A549 (cell line): ENCODE data around the gene AGAP5. TPM values are rescaled to one million over a fixed set of nuclear protein-coding genes. Genes with fewer than 3 reads are reported as not detected.
A peak's percentile ranks its signal among the peaks of the same experiment; 100 is the strongest.

ENCODE experiments used
- ATAC-seq, 2 experiments: fragments of 200-7000 bp in 1 of 2; fragments of >200 bp in 1 of 2; cut with Nextera tagmentation in 1 of 2; cut with Tn5 transposase in 1 of 2; 3 replicates each; pipeline versions ENCODE4 v1.8.0 to v1.9.1; 2018 to 2020; ENCODE audit warnings: mild to moderate bottlenecking in 1 of 2, moderate library complexity in 1 of 2
- CTCF ChIA-PET: fragments of 300-600 bp; sonication (Branson Sonifier 250); formaldehyde crosslinking; extraction: SDS; loops from one replicate; lab custom pipeline; 2021; ENCODE audit warnings: antibody characterized with exemption, inconsistent platforms; lab: Yijun Ruan, JAX
- POLR2A ChIA-PET: fragments of 350-600 bp; formaldehyde crosslinking; extraction: SDS; loops from one replicate; lab custom pipeline; 2021; ENCODE audit warnings: antibody characterized with exemption, inconsistent platforms; lab: Yijun Ruan, JAX
- DNase-seq, 2 experiments: peaks; one replicate each; pipeline versions ENCODE4 v3.0.0 to v3.0.0-alpha.2; 2011 to 2016; ENCODE audit warnings: low read depth in 1 of 2, low spot score in 1 of 2
- FAIRE-seq: peaks from 2 replicates; lab custom pipeline; 2011; peaks lifted over from hg19 to GRCh38; lab: Jason Lieb, UNC
- H3K27ac ChIP-seq, 2 experiments: fragments of >200 bp; sonication (Bioruptor Twin); formaldehyde crosslinking; 3 replicates each; pipeline ENCODE4 v1.5.1; 2016 to 2017
- H3K4me1 ChIP-seq: fragments of >200 bp; sonication (Bioruptor Twin); formaldehyde crosslinking; 3 replicates; pipeline ENCODE4 v1.6.1; 2016
- H3K4me2 ChIP-seq: fragments of >200 bp; sonication (Bioruptor Twin); formaldehyde crosslinking; 3 replicates; pipeline ENCODE4 v1.6.1; 2016
- H3K4me3 ChIP-seq: fragments of >200 bp; sonication (Bioruptor Twin); formaldehyde crosslinking; 3 replicates; pipeline ENCODE4 v1.5.1; 2016
- H3K9me3 ChIP-seq: fragments of >200 bp; sonication (Bioruptor Twin); formaldehyde crosslinking; 3 replicates; pipeline ENCODE4 v1.6.1; 2016
- ATOH8 ChIP-seq: fragments of 250-450 bp; sonication (Bioruptor Pico); IDR thresholded peaks from 2 replicates; pipeline ENCODE4 v1.5.0; 2020; ENCODE audit warnings: low read depth, mild to moderate bottlenecking, moderate library complexity
- CBX2 ChIP-seq: fragments of 200-600 bp; sonication (generic); IDR thresholded peaks from 2 replicates; pipeline ENCODE4 v1.6.1; 2016; ENCODE audit warnings: low read depth, mild to moderate bottlenecking, borderline replicate concordance
- ELK1 ChIP-seq: fragments of 150-350 bp; IDR thresholded peaks from 2 replicates; pipeline ENCODE4 v1.6.1; 2014; ENCODE audit warnings: low read depth, mild to moderate bottlenecking, low read length
- EP300 ChIP-seq, 2 experiments: fragments of >200 bp; sonication (Bioruptor Twin); formaldehyde crosslinking; IDR thresholded peaks; 2 replicates in 1 of 2; 3 replicates in 1 of 2; pipeline ENCODE4 v1.6.1; 2016 to 2017
- FOSB ChIP-seq: fragments of 250-450 bp; sonication (Bioruptor Pico); IDR thresholded peaks from 2 replicates; pipeline ENCODE4 v1.5.0; 2020; ENCODE audit warnings: mild to moderate bottlenecking, moderate library complexity
- FOSL2 ChIP-seq, 2 experiments: fragments of 450-650 bp in 1 of 2; fragments of >200 bp in 1 of 2; sonication (Bioruptor Twin) in 1 of 2; formaldehyde crosslinking; IDR thresholded peaks; 2 replicates each; pipeline versions ENCODE4 v1.5.0 to v1.6.1; 2016 to 2020; ENCODE audit warnings: mild to moderate bottlenecking in 1 of 2, moderate library complexity in 1 of 2
- GATA3 ChIP-seq: IDR thresholded peaks from 2 replicates; pipeline ENCODE4 v1.6.1; 2012; ENCODE audit warnings: borderline replicate concordance
- HDAC2 ChIP-seq: fragments of 200-600 bp; sonication (generic); IDR thresholded peaks from 2 replicates; pipeline ENCODE4 v1.6.1; 2016
- HES2 ChIP-seq: fragments of >200 bp; sonication (Bioruptor Twin); formaldehyde crosslinking; IDR thresholded peaks from 2 replicates; pipeline ENCODE4 v1.6.1; 2016
- HEYL ChIP-seq: fragments of 250-450 bp; sonication (Bioruptor Pico); IDR thresholded peaks from 2 replicates; pipeline ENCODE4 v1.8.0; 2021; ENCODE audit warnings: mild to moderate bottlenecking, moderate library complexity
- HMGXB4 ChIP-seq: fragments of 250-450 bp; sonication (Bioruptor Pico); IDR thresholded peaks from 2 replicates; pipeline ENCODE4 v1.5.0; 2021; ENCODE audit warnings: mild to moderate bottlenecking, moderate library complexity, borderline replicate concordance
- HOXA7 ChIP-seq: fragments of 250-450 bp; sonication (Bioruptor Pico); IDR thresholded peaks from 2 replicates; pipeline ENCODE4 v1.5.0; 2020; ENCODE audit warnings: mild to moderate bottlenecking, moderate library complexity
- HOXB13 ChIP-seq: fragments of 250-450 bp; sonication (Bioruptor Pico); IDR thresholded peaks from 2 replicates; pipeline ENCODE4 v1.5.0; 2020; ENCODE audit warnings: low read depth, mild to moderate bottlenecking, moderate library complexity
- JUN ChIP-seq, 2 experiments: fragments of >200 bp; sonication (Bioruptor Twin); formaldehyde crosslinking; IDR thresholded peaks; 2 replicates in 1 of 2; 3 replicates in 1 of 2; pipeline ENCODE4 v1.6.1; 2016 to 2017
- KDM1A ChIP-seq: fragments of 200-600 bp; sonication (generic); IDR thresholded peaks from 2 replicates; pipeline ENCODE4 v1.6.1; 2016; ENCODE audit warnings: low read depth, mild to moderate bottlenecking
- MAFK ChIP-seq: fragments of 450-650 bp; IDR thresholded peaks from 2 replicates; pipeline ENCODE4 v1.6.1; 2014; ENCODE audit not compliant: partially characterized antibody
- MAZ ChIP-seq: fragments of 150-350 bp; IDR thresholded peaks from 2 replicates; pipeline ENCODE4 v1.6.1; 2014; ENCODE audit warnings: antibody characterized with exemption, low read depth, low read length, borderline replicate concordance
- NFE2L2 ChIP-seq: fragments of 150-350 bp; conservative IDR thresholded peaks from 2 replicates; pipeline ENCODE4 v1.6.1; 2014; ENCODE audit warnings: low read length
- NR3C1 ChIP-seq: fragments of >200 bp; sonication (Bioruptor Twin); formaldehyde crosslinking; IDR thresholded peaks from 3 replicates; pipeline ENCODE4 v1.6.1; 2017
- PBX3 ChIP-seq: IDR thresholded peaks from 2 replicates; pipeline ENCODE4 v1.6.1; 2012
- PHF8 ChIP-seq: fragments of 200-600 bp; sonication (generic); IDR thresholded peaks from 2 replicates; pipeline ENCODE4 v1.6.1; 2016; ENCODE audit warnings: low read depth, mild to moderate bottlenecking, antibody characterized with exemption, moderate library complexity, borderline replicate concordance
- POLR2AphosphoS2 ChIP-seq: conservative IDR thresholded peaks from 2 replicates; pipeline ENCODE4 v1.6.1; 2012; ENCODE audit warnings: low read length, improper control_type of control experiment, inconsistent platforms
- RAD21 ChIP-seq, 2 experiments: fragments of >200 bp in 1 of 2; sonication (Bioruptor Twin) in 1 of 2; formaldehyde crosslinking in 1 of 2; IDR thresholded peaks in 1 of 2; conservative IDR thresholded peaks in 1 of 2; 2 replicates in 1 of 2; 3 replicates in 1 of 2; pipeline ENCODE4 v1.6.1; 2012 to 2018; ENCODE audit warnings: inconsistent platforms in 1 of 2
- RNF2 ChIP-seq: fragments of 200-600 bp; sonication (generic); IDR thresholded peaks from 2 replicates; pipeline ENCODE4 v1.6.1; 2016; ENCODE audit warnings: low read depth, mild to moderate bottlenecking, antibody characterized with exemption, moderate library complexity, borderline replicate concordance
- SREBF2 ChIP-seq: fragments of 450-650 bp; IDR thresholded peaks from 2 replicates; pipeline ENCODE4 v1.6.1; 2014; ENCODE audit warnings: mild to moderate bottlenecking, moderate library complexity
- TFCP2L1 ChIP-seq: fragments of 250-450 bp; sonication (Bioruptor Pico); IDR thresholded peaks from 2 replicates; pipeline ENCODE4 v1.5.0; 2021; ENCODE audit warnings: mild to moderate bottlenecking
- USF2 ChIP-seq: fragments of 450-650 bp; IDR thresholded peaks from 2 replicates; pipeline ENCODE4 v1.6.1; 2014; ENCODE audit warnings: antibody characterized with exemption
- ZFP36 ChIP-seq: fragments of 450-650 bp; IDR thresholded peaks from 2 replicates; pipeline ENCODE4 v1.6.1; 2014; ENCODE audit warnings: borderline replicate concordance; ENCODE audit not compliant: partially characterized antibody
- WGBS: methylation state at CpG from one replicate; pipeline ENCODE4 v1.1.6; 2017; ENCODE audit errors: missing lambda C conversion rate; 5-methylcytosine and 5-hydroxymethylcytosine counted together
- polyA plus RNA-seq, 4 experiments: library from polyadenylated mRNA; depleted of rRNA in 3 of 4; stranded (reverse); fragments of >200 nt; fragmentation: RNase III in 1 of 4; extraction: RNeasy Plus Mini Kit Qiagen cat#74134 plus additional on column Dnase treatment in 1 of 4; gene quantifications; 2 replicates in 3 of 4; 3 replicates in 1 of 4; pipeline ENCODE4 v1.2.3, GENCODE V29; 2011 to 2017
- TF ChIP-seq, protein P1 (sequence below): fragments of 200-600 bp; sonication (generic); IDR thresholded peaks from 2 replicates; pipeline ENCODE4 v1.6.1; 2016; ENCODE audit warnings: antibody characterized with exemption, mild to moderate bottlenecking, moderate library complexity

The AGAP5 gene
- polyA plus RNA-seq, 2 of the 4 experiments (the other 2 are of a cell fraction): 2.5 to 4.0 TPM

DNA sequence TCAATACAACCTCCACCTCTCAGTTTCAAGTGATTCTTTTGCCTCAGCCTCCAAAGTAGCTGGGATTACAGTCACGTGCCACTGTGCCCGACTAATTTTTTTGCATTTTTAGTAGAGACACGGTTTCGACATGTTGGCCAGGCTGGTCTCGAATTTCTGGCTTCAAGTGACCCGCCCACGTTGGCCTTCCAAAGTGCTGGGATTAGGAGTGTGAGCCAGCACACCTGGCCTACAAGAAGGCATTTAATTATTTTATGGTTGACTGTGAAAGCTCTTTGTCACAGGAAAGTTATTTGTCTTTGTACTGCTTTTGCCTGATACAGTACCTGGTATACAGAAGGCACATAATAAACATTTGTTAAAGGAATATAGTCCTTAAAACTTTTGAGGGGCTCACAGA is 69.5 kb downstream of the AGAP5 start:
- FAIRE-seq (no peak), ATAC-seq (no peak), DNase-seq (no peak)
- POLR2A ChIA-PET: no interaction called here
- Histone ChIP-seq H3K4me3 (no peak overlapping the region), H3K27ac (no peak overlapping the region), H3K9me3 (no peaks in the 10 kb centered on the region), H3K4me2 (no peak overlapping the region), H3K4me1 (peaks cover 13% of the 10 kb centered on the region)
- TF ChIP-seq HMGXB4 (CRISPR knock-in tag): no peak
- no peak for TF ChIP-seq POLR2AphosphoS2
- no peak for TF ChIP-seq HOXA7 (CRISPR knock-in tag)
- no peak for TF ChIP-seq FOSB
- TF ChIP-seq SREBF2: no peak
- no peak for TF ChIP-seq ZFP36
- no peak for TF ChIP-seq PHF8
- no peak for TF ChIP-seq GATA3
- no peak for TF ChIP-seq HES2
- no peak for TF ChIP-seq HOXB13
- no peak for TF ChIP-seq HEYL (CRISPR knock-in tag)
- TF ChIP-seq CBX2: no peak
- TF ChIP-seq MAZ: no peak
- TF ChIP-seq NFE2L2: no peak
- no peak for TF ChIP-seq FOSL2 (IDR thresholded peaks at IDR 0.05)
- no peak for TF ChIP-seq FOSL2 (CRISPR knock-in tag; IDR thresholded peaks at IDR 0.05)
- TF ChIP-seq EP300 (IDR thresholded peaks at IDR 0.05): no peak
- no peak for TF ChIP-seq HDAC2
- TF ChIP-seq USF2: no peak
- no peak for TF ChIP-seq KDM1A
- CTCF ChIA-PET: interaction anchor here (0.9 to 5.3 kb wide), 3 partner anchors 17 to 99 kb away, joined by 3 to 34 read pairs (median 17); no protein-coding TSS in a partner anchor
- 81% methylated on average over 7 of the region's 7 CpGs for WGBS

DNA sequence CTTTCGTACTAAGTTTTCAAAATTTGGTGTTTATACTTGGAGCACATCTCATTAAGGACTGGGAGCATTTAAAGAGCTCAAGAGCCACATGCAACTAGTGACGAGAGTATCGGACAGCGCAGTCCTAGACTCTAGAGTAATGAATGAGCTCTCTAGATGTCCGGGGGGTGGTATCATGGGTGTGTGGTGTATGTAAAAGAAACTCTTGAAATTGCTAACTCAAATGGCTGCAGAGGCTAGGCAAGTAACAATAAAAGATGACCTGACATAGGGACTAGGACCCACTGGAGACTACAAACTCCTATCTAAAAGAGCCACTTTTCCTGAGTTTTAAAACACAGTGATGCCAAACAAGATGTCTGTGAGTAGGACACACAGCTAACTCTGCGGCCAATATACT is 70.6 kb downstream of the AGAP5 start:
- no peak overlapping the region for H3K27ac ChIP-seq
- ATAC-seq (no peak), DNase-seq (no peak), FAIRE-seq (no peak)
- H3K4me1 ChIP-seq: peaks cover 13% of the 10 kb centered on the region
- no peak overlapping the region for H3K4me3 ChIP-seq
- ChIA-PET CTCF (interaction anchor here (0.6 to 5.1 kb wide), 5 partner anchors 18 to 297 kb away, joined by 3 to 24 read pairs (median 3); no protein-coding TSS in a partner anchor), POLR2A (no interaction called here)
- peak overlapping the region; percentile 88 for H3K4me2 ChIP-seq
- no peaks in the 10 kb centered on the region for H3K9me3 ChIP-seq
- 95% methylated on average over 6 of the region's 6 CpGs for WGBS
- TF ChIP-seq TFCP2L1 (CRISPR knock-in tag): no peak
- TF ChIP-seq ELK1: no peak
- TF ChIP-seq RNF2: no peak
- no peak for TF ChIP-seq RAD21 (conservative IDR thresholded peaks at IDR 0.05 in 1 of 2, IDR thresholded peaks at IDR 0.05 in 1 of 2)
- no peak for TF ChIP-seq JUN (IDR thresholded peaks at IDR 0.05)
- no peak for TF ChIP-seq HOXA7 (CRISPR knock-in tag)
- TF ChIP-seq, protein P1, sequence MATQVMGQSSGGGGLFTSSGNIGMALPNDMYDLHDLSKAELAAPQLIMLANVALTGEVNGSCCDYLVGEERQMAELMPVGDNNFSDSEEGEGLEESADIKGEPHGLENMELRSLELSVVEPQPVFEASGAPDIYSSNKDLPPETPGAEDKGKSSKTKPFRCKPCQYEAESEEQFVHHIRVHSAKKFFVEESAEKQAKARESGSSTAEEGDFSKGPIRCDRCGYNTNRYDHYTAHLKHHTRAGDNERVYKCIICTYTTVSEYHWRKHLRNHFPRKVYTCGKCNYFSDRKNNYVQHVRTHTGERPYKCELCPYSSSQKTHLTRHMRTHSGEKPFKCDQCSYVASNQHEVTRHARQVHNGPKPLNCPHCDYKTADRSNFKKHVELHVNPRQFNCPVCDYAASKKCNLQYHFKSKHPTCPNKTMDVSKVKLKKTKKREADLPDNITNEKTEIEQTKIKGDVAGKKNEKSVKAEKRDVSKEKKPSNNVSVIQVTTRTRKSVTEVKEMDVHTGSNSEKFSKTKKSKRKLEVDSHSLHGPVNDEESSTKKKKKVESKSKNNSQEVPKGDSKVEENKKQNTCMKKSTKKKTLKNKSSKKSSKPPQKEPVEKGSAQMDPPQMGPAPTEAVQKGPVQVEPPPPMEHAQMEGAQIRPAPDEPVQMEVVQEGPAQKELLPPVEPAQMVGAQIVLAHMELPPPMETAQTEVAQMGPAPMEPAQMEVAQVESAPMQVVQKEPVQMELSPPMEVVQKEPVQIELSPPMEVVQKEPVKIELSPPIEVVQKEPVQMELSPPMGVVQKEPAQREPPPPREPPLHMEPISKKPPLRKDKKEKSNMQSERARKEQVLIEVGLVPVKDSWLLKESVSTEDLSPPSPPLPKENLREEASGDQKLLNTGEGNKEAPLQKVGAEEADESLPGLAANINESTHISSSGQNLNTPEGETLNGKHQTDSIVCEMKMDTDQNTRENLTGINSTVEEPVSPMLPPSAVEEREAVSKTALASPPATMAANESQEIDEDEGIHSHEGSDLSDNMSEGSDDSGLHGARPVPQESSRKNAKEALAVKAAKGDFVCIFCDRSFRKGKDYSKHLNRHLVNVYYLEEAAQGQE: no peak
- TF ChIP-seq CBX2: no peak
- no peak for TF ChIP-seq SREBF2
- TF ChIP-seq NR3C1: no peak
- no peak for TF ChIP-seq PBX3
- TF ChIP-seq MAFK: no peak
- no peak for TF ChIP-seq FOSL2 (IDR thresholded peaks at IDR 0.05)
- TF ChIP-seq FOSL2 (CRISPR knock-in tag; IDR thresholded peaks at IDR 0.05): no peak
- no peak for TF ChIP-seq ATOH8 (CRISPR knock-in tag)
